SK-N-MC (cell line): ENCODE data around the gene CADPS2.

Source experiments
- EZH2 ChIP-seq: fragments of 200-600 bp; sonication (generic); IDR thresholded peaks from one replicate; pipeline ENCODE4 v1.6.1; 2017; ENCODE audit warnings: antibody characterized with exemption
- POLR2AphosphoS5 ChIP-seq: IDR thresholded peaks from 2 replicates; pipeline ENCODE4 v1.6.1; 2012; ENCODE audit warnings: mild to moderate bottlenecking, low read depth, low read length, borderline replicate concordance

DNA sequence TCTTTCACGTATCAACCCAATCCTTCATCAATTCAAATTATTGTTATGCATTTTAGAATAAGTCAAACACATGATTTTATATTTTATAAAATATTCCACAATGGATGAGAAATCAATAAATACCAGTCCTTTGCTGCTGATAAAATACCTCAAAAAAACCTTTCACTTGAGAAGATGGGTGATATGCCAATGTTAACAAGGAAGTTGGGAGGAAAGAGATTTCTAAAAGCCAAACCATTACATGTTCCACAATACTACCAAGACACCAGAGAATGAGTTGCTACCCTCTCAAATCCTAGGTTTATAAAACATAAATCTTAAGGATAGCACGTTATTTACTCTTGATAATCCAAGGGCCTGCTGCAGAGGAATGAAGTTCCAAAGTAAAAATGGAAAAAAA is 201.8 kb downstream of the CADPS2 start:
- TF ChIP-seq EZH2, result no peak
- no peak for TF ChIP-seq POLR2AphosphoS5
